ENCODE results near the gene OTUD7B.
"Not testable (repeated sequence)": the region's sequence is repeated elsewhere in the genome, so short reads cannot be mapped to it uniquely, and the experiment has no call there.

The OTUD7B gene

DNA sequence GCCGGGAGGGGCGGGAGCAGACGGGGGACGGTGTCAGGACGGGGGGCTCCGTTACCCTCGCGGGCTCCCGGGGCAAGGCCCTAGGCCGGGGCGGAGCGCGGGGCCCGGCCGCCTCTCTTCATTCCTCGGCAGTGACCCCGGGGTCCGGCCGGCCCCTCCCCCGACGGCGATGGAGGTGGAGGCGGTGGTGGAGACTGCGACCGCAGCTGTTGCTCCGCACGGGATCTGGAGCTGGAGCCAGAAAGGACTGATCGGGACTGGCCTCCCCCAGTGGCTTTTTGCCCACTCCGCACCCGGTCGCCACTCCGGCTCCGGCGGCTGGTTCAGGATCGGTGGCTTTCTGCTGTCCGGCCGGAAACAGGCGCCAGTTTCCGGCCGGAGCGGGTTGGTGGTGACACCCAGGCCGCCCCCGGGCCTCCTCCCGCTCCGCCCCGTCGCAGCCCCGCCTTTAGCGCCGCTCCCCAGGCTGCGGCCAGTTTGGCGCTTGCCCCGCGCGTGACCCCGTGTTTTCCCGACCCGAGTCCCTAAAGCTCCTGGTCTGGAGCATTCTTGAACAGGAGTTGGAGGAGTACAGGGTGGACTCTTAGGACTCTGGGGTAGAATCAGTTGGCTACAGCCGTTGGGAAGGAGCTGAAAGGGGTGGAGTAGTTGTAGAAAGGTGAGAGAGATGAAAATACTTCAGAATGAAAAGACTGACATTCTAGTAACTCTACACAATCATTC, at the start of gene OTUD7B:
TSS of gene OTUD7B (minus strand) at position 334 of the 723 bp plus-strand sequence. CDS start 33,216 bp downstream, outside the sequence.
- DNase-seq: peak; percentile 56

DNA sequence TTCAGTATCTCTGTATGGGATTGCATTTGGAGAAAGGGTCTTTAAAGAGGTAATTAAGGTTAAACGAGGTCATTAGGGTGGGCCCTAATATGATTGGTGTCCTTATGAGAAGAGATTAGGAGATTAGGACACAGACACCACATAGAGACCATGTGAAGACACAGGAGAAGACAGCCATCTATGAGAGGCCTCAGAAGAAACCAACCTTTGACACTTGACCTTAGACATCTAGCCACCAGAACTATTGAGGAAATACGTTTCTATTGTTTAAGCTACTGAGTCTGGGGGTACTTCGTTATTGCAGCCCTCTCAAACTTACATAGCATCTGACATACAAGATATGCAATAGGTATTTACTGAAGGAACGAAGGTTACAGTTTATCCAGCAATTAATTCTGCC, 49.7 kb upstream of the OTUD7B start:
- DNase-seq: no peak

- DNase-seq: no peak
Observed at GRCh38 chr1:150056407-150056806, 45.9 kb upstream of the OTUD7B start.

GRCh38 chr1:150055507-150055906, 45.0 kb upstream of the OTUD7B start:
- not testable (repeated sequence) for DNase-seq

DNA sequence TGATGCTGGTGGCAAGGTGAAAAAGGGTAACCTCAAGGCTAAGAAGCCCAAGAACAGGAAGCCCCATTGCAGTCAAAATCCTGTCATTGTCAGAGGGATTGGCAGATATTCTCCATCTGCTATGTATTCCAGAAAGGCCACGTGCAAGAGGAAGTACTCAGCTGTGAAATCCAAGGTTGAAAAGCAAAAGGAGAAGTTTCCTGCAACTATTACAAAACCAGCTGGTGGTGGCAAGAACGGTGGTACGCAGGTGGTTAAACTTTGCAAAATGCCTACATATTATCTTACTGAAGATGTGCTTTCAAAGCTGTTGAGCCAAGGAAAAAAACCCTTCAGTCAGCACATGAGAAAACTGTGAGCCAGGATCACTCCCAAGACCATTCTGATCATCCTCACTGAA, 43.4 kb upstream of the OTUD7B start:
- DNase-seq: no peak

DNA sequence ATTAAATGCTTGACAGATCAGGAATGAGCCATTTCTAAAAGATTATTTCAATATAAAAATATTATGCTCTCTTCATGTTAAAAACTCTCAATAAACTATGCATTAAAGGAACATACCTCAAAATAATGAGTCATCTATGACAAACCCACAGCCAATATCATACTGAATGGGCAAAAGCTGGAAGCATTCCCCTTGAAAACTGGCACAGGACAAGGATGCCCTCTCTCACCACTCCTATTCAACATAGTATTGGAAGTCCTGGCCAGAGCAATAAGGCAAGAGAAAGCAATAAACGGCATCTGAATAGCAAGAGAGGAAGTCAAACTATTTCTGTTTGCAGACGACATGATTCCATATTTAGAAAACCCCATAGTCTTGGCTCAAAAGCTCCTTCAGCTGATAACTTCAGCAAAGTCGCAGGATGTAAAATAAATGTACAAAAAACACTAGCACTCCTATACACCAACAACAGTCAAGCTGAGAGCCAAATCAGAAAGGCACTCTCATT, 41.4 kb upstream of the OTUD7B start:
- DNase-seq: not testable (repeated sequence)

- no peak for DNase-seq
Observed at GRCh38 chr1:150051089-150051373, 40.5 kb upstream of the OTUD7B start.

- no peak for DNase-seq
Observed at GRCh38 chr1:150049926-150050325, 39.4 kb upstream of the OTUD7B start.

DNA sequence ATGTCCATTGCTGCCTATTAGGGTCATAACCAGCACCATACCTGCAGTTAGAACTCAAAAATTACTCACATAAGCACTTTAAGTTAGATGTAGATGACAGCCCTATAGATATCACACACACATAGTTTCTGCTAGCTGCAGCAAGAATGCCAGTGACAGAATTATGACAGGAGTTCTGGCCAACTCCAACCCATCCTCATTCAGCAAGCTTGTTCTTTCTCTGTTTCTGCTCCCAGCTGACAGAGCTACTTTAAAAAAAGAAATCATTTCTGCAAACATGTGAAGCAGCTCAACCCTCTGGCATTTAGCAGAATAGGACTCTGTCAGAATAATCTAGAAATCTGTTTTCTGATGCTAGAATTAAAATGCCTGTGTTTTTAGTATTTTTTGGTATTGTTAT, 23.8 kb upstream of the OTUD7B start:
- no peak for DNase-seq

DNA sequence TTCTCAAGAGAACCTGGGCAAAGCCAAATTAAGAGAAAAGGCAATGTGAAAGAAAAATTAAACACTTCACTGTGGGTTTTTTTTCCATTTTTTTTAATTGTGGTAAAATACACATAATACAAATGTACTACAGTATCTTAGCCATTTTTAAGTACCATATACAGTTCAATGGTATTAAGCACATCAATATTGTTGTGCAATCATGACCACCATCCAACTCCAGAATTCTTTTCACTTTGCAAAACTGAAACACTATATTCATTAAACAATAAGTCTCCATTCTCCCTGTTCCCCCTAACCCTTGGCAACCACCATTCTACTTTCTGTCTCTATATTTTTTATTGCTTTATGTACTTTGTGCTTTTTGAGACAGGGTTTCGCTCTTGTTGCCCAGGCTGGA, 17.8 kb upstream of the OTUD7B start:
- no peak for DNase-seq

DNA sequence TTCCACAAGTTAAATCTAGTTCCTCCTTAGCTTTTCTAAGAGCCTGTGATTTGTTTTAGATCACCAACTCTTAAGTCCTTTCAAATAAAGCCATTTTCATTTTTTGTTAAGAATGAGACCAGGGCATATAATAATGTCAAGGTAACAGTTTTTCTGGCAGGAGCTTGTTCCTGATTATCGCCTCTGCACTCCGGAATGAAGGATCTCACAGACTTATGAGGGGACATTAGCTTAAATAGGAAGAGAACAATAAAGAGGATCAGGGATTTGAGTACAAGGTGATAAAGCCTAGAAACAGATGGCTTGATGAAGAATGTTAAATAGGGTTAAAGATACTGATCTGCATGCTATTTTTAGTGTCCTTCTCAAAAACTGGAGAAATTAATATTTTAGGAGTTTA, 13.6 kb upstream of the OTUD7B start:
- DNase-seq: no peak

- DNase-seq: no peak
Observed at GRCh38 chr1:150022357-150022756, 11.8 kb upstream of the OTUD7B start.

- DNase-seq: no peak
Observed at GRCh38 chr1:150021191-150021694, 10.7 kb upstream of the OTUD7B start.

DNA sequence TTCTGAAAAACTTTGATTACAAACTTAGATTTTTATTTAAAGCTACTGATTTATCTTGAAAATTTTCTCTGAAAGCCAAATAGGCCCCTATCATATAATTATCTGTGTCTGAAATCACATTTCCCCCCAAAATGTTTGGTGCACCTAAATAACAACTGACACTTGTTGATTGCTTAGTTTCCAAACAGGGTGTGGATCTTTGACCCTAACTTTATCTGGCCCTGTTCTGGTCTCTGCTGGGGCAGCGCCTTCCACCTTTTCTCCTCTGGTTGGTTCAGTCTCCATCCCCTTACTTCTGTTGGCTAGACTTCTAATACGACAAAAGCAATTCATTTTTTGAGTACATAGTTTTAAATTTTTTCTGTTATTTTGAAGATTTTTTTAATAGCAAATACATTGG, 10.2 kb upstream of the OTUD7B start:
- DNase-seq: no peak

- no peak for DNase-seq
Observed at GRCh38 chr1:150018165-150018564, 7.6 kb upstream of the OTUD7B start.

DNA sequence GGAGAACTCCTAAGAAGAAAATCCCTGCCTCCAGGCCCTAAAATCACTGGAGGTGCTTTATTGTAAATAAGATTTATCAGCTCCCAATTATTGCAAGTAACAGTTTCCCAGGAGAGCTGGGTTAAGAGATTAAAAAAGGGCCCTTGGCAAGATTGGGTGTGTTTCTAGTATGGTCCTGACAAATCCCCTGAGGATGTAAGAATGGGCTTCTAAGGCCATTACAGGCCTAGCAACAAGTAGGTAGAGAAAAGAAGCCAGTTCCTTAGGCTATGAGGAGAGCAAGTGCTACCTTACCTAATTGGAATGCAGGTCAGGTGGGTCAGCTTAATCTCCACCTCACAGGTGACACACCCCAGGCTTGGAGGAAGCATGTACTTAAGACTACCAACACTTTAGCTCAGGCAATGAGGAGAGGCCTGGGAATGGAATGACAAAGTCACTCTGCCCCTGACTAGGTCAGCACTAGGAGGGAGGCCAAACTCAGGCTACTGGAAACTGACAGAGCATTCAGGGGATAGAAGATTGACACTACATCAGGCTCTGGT, 6.8 kb upstream of the OTUD7B start:
- no peak for DNase-seq

- no peak for DNase-seq
Observed at GRCh38 chr1:150015651-150016131, 5.2 kb upstream of the OTUD7B start.

DNA sequence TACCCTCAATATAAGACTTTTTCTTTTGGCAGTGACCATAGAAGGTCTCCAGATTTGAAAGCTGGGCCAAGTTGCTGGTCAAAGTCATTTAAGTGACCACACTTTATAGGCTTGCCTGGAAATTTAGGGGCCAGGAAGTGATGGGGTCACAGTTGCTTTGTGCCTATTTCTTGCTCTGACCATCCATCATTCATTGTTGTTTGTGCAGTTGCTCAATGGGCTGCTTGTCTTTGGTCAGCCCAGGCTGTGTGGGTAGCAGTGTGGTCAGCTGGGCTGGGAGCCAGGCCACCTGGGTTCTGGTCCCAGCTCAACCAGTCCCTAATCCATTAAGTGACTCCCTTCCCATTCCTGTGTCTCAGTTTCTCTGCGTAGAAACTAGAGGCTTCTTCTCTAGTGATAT, 2.1 kb upstream of the OTUD7B start:
- DNase-seq: no peak

DNA sequence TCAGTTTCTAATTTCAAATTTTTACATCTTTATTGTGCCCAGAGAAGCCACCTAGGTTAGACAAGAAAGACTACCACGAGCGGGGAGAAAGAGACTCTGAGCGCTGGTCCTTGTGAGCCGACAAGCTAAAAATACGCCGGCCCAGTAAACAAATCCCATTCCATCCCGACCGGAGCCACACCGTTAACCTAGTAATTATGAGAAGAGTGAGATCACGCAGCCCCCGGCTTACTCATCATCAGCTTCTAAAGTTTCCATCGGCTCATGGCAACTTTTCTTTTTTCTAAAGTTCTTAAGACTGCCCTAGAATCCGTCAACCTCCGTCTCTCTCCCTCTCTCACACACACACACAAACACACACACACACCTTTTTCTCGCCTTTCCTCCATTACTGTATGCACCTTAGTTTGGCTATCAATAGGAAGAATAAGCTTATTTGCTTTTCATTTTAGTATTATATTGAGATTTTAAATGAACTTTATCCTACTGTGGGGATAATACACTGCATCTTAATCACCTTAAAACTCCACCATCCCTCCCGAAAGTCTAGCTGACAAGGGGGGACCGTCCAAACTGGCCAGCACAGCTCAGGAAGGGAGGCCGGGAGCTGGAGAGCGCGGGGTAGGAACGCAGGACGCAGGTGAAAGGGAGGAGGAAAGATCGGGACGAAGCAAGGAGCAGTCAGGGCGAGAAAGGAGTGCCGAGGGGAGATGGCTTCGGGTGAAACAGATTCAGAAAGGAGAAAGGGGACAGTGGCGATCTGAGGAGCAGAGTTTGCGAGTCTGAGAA, 728 bp downstream of the OTUD7B start:
- peak; percentile 49 for DNase-seq

DNA sequence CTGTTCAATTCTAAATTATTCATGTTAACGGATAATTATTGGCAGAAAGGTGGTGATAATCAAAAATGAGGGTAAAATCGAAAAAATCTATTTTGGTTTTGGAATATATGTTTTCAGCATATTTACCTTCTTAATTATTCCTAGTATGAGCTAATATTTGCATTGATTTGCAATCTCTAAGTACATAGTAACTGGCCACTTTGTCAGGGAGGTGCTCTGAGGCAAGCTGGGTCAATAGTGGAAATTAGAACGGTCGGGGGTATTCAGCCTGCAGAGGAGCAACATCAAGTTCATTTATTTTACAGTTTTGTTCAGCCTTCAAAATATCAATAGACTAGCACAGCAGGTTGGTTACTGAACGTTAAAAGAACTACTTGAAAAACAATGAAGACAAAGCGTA, 1.8 kb downstream of the OTUD7B start:
- peak; percentile 98 for DNase-seq

DNA sequence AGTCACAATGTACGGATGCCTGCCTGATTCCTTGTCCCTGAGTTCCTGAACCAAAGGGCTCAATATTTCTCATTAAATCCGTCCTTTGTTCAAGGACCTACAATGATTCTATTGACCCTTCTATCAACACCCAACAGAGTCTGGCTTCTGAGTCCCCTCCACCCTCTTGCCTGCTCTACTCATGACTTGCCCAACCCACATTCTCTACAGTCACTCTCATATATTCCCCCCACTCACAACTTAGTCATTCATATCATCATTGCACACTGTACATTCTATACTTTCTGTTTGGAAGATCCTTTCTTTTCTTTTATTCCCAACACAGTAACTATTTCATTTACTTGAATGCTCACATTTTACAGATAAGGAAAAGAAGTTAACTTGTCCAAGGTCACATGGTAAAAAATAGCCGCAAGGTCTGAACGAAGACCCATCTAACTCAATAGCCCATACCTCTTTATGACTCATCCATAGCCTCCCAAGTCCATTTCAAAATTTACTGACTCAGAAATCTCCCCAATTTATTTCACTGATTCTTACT, 3.6 kb downstream of the OTUD7B start:
- DNase-seq: no peak

- no peak for DNase-seq
Observed at GRCh38 chr1:150005606-150006005, 4.9 kb downstream of the OTUD7B start.

DNA sequence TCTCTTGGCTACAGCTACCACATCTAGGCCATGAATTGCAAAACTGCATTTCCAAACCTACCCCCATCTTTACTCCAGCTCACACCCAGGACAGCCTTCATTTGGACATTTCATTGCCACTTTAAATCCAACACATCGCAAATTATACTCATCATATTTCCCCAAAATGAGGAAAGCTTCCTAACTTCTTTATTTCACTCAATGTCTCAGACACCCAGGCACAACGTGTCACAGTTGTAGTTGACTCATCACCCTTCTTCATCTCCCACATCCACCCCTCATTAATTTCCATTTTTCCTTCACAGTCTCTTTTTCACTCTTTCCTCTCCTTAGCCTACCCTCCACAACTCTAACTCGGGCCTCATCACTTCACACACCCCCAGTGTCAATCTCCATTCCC, 6.7 kb downstream of the OTUD7B start:
- no peak for DNase-seq

DNA sequence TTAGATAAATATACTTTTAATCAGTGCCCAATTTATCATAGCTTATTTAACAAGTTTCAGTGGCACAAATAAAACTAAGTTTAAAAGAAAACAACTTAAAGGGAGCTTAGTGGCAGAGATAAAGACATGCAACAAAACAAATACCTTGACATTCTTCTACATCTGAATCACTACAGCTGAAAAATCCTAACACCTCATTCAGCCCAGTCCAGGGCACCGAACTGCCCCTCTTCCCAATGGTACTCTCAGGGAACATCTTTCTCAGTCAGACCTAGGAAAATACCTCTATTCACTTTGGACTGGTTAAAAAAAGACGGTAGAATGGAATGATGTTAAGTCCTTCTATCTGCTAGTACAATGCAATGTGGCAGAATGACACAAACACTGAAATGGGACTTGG, 8.3 kb downstream of the OTUD7B start:
- DNase-seq: no peak

Data from NCI-H748 treated with DMSO at 0.1 percent for 48 hours (cell line).